GM12878 (cell line): ENCODE measurements around the gene CHST15.

ENCODE experiments used
- CHD4 ChIP-seq: fragments of 200-600 bp; sonication (generic); IDR thresholded peaks from 2 replicates; pipeline ENCODE4 v1.6.1; 2016; ENCODE audit warnings: mild to moderate bottlenecking
- EP300 ChIP-seq, 2 experiments: fragments of 150-350 bp in 1 of 2; IDR thresholded peaks; 2 replicates each; pipeline ENCODE4 v1.6.1; 2011 to 2012; ENCODE audit warnings: low read depth in 2 of 2, low read length in 2 of 2, borderline replicate concordance in 1 of 2, improper control_type of control experiment in 1 of 2, inconsistent platforms in 1 of 2; ENCODE audit not compliant: control insufficient read depth in 1 of 2
- EZH2 ChIP-seq: IDR thresholded peaks from 2 replicates; pipeline ENCODE4 v1.6.1; 2012; ENCODE audit warnings: low read depth, mild to moderate bottlenecking, control low read depth, inconsistent platforms, low read length, borderline replicate concordance; ENCODE audit not compliant: control insufficient read depth
- JUND ChIP-seq: IDR thresholded peaks from 2 replicates; pipeline ENCODE4 v1.6.1; 2012; ENCODE audit warnings: low read depth, mild to moderate bottlenecking, low read length, improper control_type of control experiment, moderate library complexity
- KAT2A ChIP-seq: conservative IDR thresholded peaks from 2 replicates; pipeline ENCODE4 v1.6.1; 2011; ENCODE audit warnings: low read depth, low read length; ENCODE audit not compliant: control insufficient read depth
- POLR2A ChIP-seq: IDR thresholded peaks from 2 replicates; pipeline ENCODE4 v1.6.1; 2011; ENCODE audit warnings: low read depth, mild to moderate bottlenecking, low read length
- POLR2AphosphoS2 ChIP-seq: IDR thresholded peaks from 2 replicates; pipeline ENCODE4 v1.6.1; 2011; ENCODE audit warnings: low read depth, mild to moderate bottlenecking, low read length, improper control_type of control experiment, moderate library complexity
- TBL1XR1 ChIP-seq: IDR thresholded peaks from 2 replicates; pipeline ENCODE4 v1.6.1; 2012; ENCODE audit warnings: low read depth, low read length, improper control_type of control experiment
- WRNIP1 ChIP-seq: IDR thresholded peaks from 2 replicates; pipeline ENCODE4 v1.6.1; 2011; ENCODE audit warnings: low read depth, low read length, improper control_type of control experiment, borderline replicate concordance
- YY1 ChIP-seq: IDR thresholded peaks from 2 replicates; pipeline ENCODE4 v1.6.1; 2011; ENCODE audit warnings: low read depth, mild to moderate bottlenecking, low read length
- ZNF384 ChIP-seq: IDR thresholded peaks from 2 replicates; pipeline ENCODE4 v1.6.1; 2012; ENCODE audit warnings: low read depth, mild to moderate bottlenecking, low read length, improper control_type of control experiment, borderline replicate concordance
- TF ChIP-seq, protein P1 (sequence below): fragments of 450-650 bp; IDR thresholded peaks from 2 replicates; pipeline ENCODE4 v1.6.1; 2017; ENCODE audit warnings: antibody characterized with exemption, mild to moderate bottlenecking, moderate library complexity
- TF ChIP-seq, protein P2 (sequence below), 3 experiments: IDR thresholded peaks in 2 of 3; conservative IDR thresholded peaks in 1 of 3; 2 replicates each; pipeline ENCODE4 v1.5.1; 2011; ENCODE audit warnings: low read depth in 3 of 3, low read length in 3 of 3, mild to moderate bottlenecking in 3 of 3, control low read depth in 2 of 3, moderate library complexity in 2 of 3, inconsistent platforms in 1 of 3, mixed read lengths in 1 of 3; ENCODE audit not compliant: control insufficient read depth in 2 of 3, insufficient read depth in 1 of 3; ENCODE audit errors: extremely low read depth in 1 of 3

DNA sequence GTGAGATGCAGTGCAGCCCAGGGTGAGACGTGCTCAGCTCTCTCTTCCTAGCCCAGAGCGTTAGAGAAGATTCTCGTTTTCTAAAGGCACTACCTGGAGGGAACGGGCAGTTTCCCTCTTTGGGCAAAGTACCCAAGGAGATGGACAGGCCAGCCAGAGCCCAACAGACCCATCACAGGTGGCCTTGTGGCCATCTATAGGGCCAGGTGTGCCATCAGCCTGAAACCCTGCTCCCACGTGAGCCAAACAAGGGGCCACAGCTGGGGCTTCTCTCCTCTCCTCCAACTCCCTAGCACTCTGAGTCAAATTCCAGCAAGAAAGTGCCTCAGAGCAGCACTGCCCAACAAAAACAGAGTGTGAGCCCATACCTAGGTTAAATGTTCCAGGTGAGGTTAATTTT lies 22.3 kb downstream of the CHST15 start:
- TF ChIP-seq POLR2AphosphoS2 (no peak), POLR2A (no peak), WRNIP1 (no peak), EP300 (IDR thresholded peaks at IDR 0.05; ENCODE audit: borderline replicate concordance in 1 of 2, control insufficient read depth in 1 of 2, low read depth in 2 of 2, low read length in 2 of 2) (no peak), TBL1XR1 (no peak), YY1 (no peak), EZH2 (no peak), ZNF384 (no peak), CHD4 (no peak), KAT2A (no peak), JUND (no peak)
- TF ChIP-seq, protein P1, sequence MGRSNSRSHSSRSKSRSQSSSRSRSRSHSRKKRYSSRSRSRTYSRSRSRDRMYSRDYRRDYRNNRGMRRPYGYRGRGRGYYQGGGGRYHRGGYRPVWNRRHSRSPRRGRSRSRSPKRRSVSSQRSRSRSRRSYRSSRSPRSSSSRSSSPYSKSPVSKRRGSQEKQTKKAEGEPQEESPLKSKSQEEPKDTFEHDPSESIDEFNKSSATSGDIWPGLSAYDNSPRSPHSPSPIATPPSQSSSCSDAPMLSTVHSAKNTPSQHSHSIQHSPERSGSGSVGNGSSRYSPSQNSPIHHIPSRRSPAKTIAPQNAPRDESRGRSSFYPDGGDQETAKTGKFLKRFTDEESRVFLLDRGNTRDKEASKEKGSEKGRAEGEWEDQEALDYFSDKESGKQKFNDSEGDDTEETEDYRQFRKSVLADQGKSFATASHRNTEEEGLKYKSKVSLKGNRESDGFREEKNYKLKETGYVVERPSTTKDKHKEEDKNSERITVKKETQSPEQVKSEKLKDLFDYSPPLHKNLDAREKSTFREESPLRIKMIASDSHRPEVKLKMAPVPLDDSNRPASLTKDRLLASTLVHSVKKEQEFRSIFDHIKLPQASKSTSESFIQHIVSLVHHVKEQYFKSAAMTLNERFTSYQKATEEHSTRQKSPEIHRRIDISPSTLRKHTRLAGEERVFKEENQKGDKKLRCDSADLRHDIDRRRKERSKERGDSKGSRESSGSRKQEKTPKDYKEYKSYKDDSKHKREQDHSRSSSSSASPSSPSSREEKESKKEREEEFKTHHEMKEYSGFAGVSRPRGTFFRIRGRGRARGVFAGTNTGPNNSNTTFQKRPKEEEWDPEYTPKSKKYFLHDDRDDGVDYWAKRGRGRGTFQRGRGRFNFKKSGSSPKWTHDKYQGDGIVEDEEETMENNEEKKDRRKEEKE: no peak
- TF ChIP-seq, protein P2, sequence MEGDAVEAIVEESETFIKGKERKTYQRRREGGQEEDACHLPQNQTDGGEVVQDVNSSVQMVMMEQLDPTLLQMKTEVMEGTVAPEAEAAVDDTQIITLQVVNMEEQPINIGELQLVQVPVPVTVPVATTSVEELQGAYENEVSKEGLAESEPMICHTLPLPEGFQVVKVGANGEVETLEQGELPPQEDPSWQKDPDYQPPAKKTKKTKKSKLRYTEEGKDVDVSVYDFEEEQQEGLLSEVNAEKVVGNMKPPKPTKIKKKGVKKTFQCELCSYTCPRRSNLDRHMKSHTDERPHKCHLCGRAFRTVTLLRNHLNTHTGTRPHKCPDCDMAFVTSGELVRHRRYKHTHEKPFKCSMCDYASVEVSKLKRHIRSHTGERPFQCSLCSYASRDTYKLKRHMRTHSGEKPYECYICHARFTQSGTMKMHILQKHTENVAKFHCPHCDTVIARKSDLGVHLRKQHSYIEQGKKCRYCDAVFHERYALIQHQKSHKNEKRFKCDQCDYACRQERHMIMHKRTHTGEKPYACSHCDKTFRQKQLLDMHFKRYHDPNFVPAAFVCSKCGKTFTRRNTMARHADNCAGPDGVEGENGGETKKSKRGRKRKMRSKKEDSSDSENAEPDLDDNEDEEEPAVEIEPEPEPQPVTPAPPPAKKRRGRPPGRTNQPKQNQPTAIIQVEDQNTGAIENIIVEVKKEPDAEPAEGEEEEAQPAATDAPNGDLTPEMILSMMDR (IDR thresholded peaks at IDR 0.05 in 2 of 3, conservative IDR thresholded peaks at IDR 0.05 in 1 of 3; ENCODE audit: control insufficient read depth in 2 of 3, extremely low read depth in 1 of 3, insufficient read depth in 1 of 3, low read depth in 3 of 3, low read length in 3 of 3): no peak
